ENCODE results near the gene PCDHA8. TPM values are rescaled to one million over a fixed set of nuclear protein-coding genes. Genes with fewer than 3 reads are reported as not detected.

The PCDHA8 gene
- total and polyA plus RNA-seq, 10 of the 15 experiments (the other 5 are each of a cell fraction or from before 2014, with no cell fraction given): not detected

DNA sequence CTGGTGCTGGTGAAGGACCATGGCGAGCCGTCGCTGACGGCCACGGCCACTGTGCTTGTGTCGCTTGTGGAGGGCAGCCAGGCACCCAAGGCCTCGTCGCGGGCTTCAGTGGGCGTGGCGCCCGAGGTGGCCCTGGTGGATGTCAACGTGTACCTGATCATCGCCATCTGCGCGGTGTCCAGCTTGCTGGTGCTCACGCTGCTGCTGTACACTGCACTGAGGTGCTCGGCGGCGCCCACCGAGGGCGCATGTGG is 16.9 kb downstream of the PCDHA8 start:
- intact Hi-C loops (cut with micrococcal nuclease; ENCODE audit: unreplicated experiment): no loop called here
- FAIRE-seq: no peak
- H3K27me3 ChIP-seq (replicated peaks in 1 of 2; ENCODE audit: control insufficient read depth in 2 of 2, insufficient read depth in 2 of 2, low read length in 1 of 2): no peaks in the 10 kb centered on the region
- H2AFZ ChIP-seq (ENCODE audit: control insufficient read depth, low read depth, low read length): no peak overlapping the region
- ChIA-PET RAD21 (ENCODE audit: unreplicated experiment) (no interaction called here), SMC1A (ENCODE audit: uncharacterized antibody, unreplicated experiment) (no interaction called here), POLR2A (no interaction called here), CTCF (no interaction called here)
- H3K36me3 ChIP-seq (ENCODE audit: control insufficient read depth in 2 of 2, insufficient read depth in 2 of 2, low read length in 1 of 2): no peaks in the 10 kb centered on the region
- no peak overlapping the region for H3K4me3 ChIP-seq
- in situ Hi-C loops (cut with MboI): no loop called here
- no peaks in the 10 kb centered on the region for H4K20me1 ChIP-seq (ENCODE audit: control insufficient read depth, insufficient read depth)
- TF ChIP-seq EP300 (IDR thresholded peaks at IDR 0.05; ENCODE audit: borderline replicate concordance in 1 of 2, control insufficient read depth in 1 of 2, low read depth in 2 of 2, low read length in 2 of 2) (no peak), ASH2L (IDR thresholded peaks at IDR 0.05; ENCODE audit: borderline replicate concordance, low read depth) (no peak), POLR2A (IDR thresholded peaks at IDR 0.05; ENCODE audit: low read depth, low read length) (no peak), NFYB (IDR thresholded peaks at IDR 0.05; ENCODE audit: insufficient read depth, low read depth, low read length) (no peak)
- TF ChIP-seq, protein P1, sequence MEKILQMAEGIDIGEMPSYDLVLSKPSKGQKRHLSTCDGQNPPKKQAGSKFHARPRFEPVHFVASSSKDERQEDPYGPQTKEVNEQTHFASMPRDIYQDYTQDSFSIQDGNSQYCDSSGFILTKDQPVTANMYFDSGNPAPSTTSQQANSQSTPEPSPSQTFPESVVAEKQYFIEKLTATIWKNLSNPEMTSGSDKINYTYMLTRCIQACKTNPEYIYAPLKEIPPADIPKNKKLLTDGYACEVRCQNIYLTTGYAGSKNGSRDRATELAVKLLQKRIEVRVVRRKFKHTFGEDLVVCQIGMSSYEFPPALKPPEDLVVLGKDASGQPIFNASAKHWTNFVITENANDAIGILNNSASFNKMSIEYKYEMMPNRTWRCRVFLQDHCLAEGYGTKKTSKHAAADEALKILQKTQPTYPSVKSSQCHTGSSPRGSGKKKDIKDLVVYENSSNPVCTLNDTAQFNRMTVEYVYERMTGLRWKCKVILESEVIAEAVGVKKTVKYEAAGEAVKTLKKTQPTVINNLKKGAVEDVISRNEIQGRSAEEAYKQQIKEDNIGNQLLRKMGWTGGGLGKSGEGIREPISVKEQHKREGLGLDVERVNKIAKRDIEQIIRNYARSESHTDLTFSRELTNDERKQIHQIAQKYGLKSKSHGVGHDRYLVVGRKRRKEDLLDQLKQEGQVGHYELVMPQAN (conservative IDR thresholded peaks at IDR 0.05): no peak
- TF ChIP-seq, protein P2, sequence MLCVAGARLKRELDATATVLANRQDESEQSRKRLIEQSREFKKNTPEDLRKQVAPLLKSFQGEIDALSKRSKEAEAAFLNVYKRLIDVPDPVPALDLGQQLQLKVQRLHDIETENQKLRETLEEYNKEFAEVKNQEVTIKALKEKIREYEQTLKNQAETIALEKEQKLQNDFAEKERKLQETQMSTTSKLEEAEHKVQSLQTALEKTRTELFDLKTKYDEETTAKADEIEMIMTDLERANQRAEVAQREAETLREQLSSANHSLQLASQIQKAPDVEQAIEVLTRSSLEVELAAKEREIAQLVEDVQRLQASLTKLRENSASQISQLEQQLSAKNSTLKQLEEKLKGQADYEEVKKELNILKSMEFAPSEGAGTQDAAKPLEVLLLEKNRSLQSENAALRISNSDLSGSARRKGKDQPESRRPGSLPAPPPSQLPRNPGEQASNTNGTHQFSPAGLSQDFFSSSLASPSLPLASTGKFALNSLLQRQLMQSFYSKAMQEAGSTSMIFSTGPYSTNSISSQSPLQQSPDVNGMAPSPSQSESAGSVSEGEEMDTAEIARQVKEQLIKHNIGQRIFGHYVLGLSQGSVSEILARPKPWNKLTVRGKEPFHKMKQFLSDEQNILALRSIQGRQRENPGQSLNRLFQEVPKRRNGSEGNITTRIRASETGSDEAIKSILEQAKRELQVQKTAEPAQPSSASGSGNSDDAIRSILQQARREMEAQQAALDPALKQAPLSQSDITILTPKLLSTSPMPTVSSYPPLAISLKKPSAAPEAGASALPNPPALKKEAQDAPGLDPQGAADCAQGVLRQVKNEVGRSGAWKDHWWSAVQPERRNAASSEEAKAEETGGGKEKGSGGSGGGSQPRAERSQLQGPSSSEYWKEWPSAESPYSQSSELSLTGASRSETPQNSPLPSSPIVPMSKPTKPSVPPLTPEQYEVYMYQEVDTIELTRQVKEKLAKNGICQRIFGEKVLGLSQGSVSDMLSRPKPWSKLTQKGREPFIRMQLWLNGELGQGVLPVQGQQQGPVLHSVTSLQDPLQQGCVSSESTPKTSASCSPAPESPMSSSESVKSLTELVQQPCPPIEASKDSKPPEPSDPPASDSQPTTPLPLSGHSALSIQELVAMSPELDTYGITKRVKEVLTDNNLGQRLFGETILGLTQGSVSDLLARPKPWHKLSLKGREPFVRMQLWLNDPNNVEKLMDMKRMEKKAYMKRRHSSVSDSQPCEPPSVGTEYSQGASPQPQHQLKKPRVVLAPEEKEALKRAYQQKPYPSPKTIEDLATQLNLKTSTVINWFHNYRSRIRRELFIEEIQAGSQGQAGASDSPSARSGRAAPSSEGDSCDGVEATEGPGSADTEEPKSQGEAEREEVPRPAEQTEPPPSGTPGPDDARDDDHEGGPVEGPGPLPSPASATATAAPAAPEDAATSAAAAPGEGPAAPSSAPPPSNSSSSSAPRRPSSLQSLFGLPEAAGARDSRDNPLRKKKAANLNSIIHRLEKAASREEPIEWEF (IDR thresholded peaks at IDR 0.05; ENCODE audit: insufficient replicate concordance, low read depth, low read length): no peak
- TF ChIP-seq, protein P3, sequence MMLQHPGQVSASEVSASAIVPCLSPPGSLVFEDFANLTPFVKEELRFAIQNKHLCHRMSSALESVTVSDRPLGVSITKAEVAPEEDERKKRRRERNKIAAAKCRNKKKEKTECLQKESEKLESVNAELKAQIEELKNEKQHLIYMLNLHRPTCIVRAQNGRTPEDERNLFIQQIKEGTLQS (IDR thresholded peaks at IDR 0.05; ENCODE audit: borderline replicate concordance, extremely low read depth, low read depth, low read length): no peak
- ATAC-seq: no peak
- 82% methylated on average over 18 of the region's 22 CpGs for WGBS (ENCODE audit: insufficient coverage, insufficient replicate concordance, low lambda C conversion rate, missing lambda C conversion rate)
- H3K4me1 ChIP-seq (ENCODE audit: control insufficient read depth, insufficient read depth, low read length): no peaks in the 10 kb centered on the region
- H3K4me2 ChIP-seq (ENCODE audit: control insufficient read depth, insufficient read depth): no peak overlapping the region
- H3K9me3 ChIP-seq (replicated peaks; ENCODE audit: control insufficient read depth, insufficient read depth, low read length): no peaks in the 10 kb centered on the region; the same call in 2 of the 3 replicates
- no TSS peak for BruUV-seq (replicated peaks)
- H3K27ac ChIP-seq (ENCODE audit: control insufficient read depth, insufficient read depth): no peak overlapping the region
- H3K9ac ChIP-seq (ENCODE audit: control insufficient read depth, insufficient read depth, low read length): no peak overlapping the region
- H3K79me2 ChIP-seq (ENCODE audit: control insufficient read depth, insufficient read depth, low read length): no peaks in the 10 kb centered on the region
- no peak for DNase-seq (ENCODE audit: low read depth, low spot score)
